ENCODE data around the gene SHISAL2A. TPM values are rescaled to one million over a fixed set of nuclear protein-coding genes. Genes with fewer than 3 reads are reported as not detected.

SHISAL2A gene
- total and polyA plus RNA-seq, 10 of the 15 experiments (the other 5 are each of a cell fraction or from before 2014, with no cell fraction given): 0.18 to 0.67 (median 0.45) TPM

GRCh38 chr1:52667984-52668383, 35.0 kb downstream of the SHISAL2A start (continued):
- no peak for TF ChIP-seq RELA (IDR thresholded peaks at IDR 0.05; ENCODE audit: borderline replicate concordance, partially characterized antibody)

DNA sequence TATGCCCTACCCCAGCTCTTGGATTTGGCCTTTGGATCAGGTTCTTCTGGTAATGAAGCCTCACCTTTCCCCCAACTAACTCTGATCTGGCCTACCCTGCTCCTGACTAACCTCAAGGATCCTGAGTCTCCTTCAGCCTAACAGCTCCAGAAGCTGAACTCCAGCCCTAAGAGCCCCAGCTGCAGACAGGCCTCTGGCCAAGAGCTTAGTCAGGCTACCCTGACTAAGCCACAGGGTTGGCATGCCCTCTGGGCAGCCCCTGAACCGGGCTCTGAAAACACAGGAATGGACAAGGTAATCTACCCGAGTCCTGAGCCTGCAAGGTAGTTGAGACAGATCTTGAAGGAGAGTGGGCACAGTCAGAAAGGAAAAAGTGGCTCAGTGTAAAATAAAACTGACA, 35.7 kb downstream of the SHISAL2A start:
- Histone ChIP-seq H3K79me2 (ENCODE audit: control insufficient read depth, insufficient read depth, low read length) (no peaks in the 10 kb centered on the region), H4K20me1 (ENCODE audit: control insufficient read depth, insufficient read depth) (no peaks in the 10 kb centered on the region), H3K36me3 (ENCODE audit: control insufficient read depth in 2 of 2, insufficient read depth in 2 of 2, low read length in 1 of 2) (no peaks in the 10 kb centered on the region), H3K4me3 (no peak overlapping the region), H3K9ac (ENCODE audit: control insufficient read depth, insufficient read depth, low read length) (no peak overlapping the region), H2AFZ (ENCODE audit: control insufficient read depth, low read depth, low read length) (no peak overlapping the region), H3K4me1 (ENCODE audit: control insufficient read depth, insufficient read depth, low read length) (no peaks in the 10 kb centered on the region), H3K27ac (ENCODE audit: control insufficient read depth, insufficient read depth) (no peak overlapping the region), H3K27me3 (replicated peaks in 1 of 2; ENCODE audit: control insufficient read depth in 2 of 2, insufficient read depth in 2 of 2, low read length in 1 of 2) (no peaks in the 10 kb centered on the region), H3K9me3 (replicated peaks; ENCODE audit: control insufficient read depth, insufficient read depth, low read length) (no peaks in the 10 kb centered on the region), H3K4me2 (ENCODE audit: control insufficient read depth, insufficient read depth) (no peak overlapping the region)
- no TSS peak for BruUV-seq (replicated peaks)
- in situ Hi-C loops (cut with MboI) (no loop called here), intact Hi-C loops (cut with micrococcal nuclease; ENCODE audit: unreplicated experiment) (no loop called here)
- no peak for FAIRE-seq
- POLR2A ChIA-PET: interaction anchor here (0.6 to 0.7 kb wide), 4 partner anchors 75 to 300 kb away, joined by 3 to 8 read pairs (median 4); no protein-coding TSS in a partner anchor
- no peak for ATAC-seq
- TF ChIP-seq, protein P1, sequence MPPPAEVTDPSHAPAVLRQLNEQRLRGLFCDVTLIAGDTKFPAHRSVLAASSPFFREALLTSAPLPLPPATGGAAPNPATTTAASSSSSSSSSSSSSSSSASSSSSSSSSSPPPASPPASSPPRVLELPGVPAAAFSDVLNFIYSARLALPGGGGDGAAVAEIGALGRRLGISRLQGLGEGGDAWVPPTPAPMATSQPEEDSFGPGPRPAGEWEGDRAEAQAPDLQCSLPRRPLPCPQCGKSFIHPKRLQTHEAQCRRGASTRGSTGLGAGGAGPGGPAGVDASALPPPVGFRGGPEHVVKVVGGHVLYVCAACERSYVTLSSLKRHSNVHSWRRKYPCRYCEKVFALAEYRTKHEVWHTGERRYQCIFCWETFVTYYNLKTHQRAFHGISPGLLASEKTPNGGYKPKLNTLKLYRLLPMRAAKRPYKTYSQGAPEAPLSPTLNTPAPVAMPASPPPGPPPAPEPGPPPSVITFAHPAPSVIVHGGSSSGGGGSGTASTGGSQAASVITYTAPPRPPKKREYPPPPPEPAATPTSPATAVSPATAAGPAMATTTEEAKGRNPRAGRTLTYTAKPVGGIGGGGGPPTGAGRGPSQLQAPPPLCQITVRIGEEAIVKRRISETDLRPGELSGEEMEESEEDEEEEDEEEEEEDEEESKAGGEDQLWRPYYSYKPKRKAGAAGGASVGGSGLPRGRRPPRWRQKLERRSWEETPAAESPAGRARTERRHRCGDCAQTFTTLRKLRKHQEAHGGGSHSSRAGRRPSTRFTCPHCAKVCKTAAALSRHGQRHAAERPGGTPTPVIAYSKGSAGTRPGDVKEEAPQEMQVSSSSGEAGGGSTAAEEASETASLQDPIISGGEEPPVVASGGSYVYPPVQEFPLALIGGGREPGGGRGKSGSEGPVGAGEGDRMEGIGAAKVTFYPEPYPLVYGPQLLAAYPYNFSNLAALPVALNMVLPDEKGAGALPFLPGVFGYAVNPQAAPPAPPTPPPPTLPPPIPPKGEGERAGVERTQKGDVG (CRISPR knock-in tag; IDR thresholded peaks at IDR 0.05): no peak
- TF ChIP-seq STAT1 (conservative IDR thresholded peaks at IDR 0.05) (no peak), BRCA1 (IDR thresholded peaks at IDR 0.05; ENCODE audit: low read depth, low read length) (no peak), ZNF217 (IDR thresholded peaks at IDR 0.05) (no peak), NR2C1 (IDR thresholded peaks at IDR 0.05) (no peak), BCLAF1 (IDR thresholded peaks at IDR 0.05) (no peak), MXI1 (IDR thresholded peaks at IDR 0.05; ENCODE audit: low read depth, low read length) (no peak), DPF2 (IDR thresholded peaks at IDR 0.05) (no peak)
- TF ChIP-seq, protein P2, sequence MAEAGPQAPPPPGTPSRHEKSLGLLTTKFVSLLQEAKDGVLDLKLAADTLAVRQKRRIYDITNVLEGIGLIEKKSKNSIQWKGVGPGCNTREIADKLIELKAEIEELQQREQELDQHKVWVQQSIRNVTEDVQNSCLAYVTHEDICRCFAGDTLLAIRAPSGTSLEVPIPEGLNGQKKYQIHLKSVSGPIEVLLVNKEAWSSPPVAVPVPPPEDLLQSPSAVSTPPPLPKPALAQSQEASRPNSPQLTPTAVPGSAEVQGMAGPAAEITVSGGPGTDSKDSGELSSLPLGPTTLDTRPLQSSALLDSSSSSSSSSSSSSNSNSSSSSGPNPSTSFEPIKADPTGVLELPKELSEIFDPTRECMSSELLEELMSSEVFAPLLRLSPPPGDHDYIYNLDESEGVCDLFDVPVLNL (IDR thresholded peaks at IDR 0.05; ENCODE audit: low read depth, low read length): no peak
- TF ChIP-seq, protein P3, sequence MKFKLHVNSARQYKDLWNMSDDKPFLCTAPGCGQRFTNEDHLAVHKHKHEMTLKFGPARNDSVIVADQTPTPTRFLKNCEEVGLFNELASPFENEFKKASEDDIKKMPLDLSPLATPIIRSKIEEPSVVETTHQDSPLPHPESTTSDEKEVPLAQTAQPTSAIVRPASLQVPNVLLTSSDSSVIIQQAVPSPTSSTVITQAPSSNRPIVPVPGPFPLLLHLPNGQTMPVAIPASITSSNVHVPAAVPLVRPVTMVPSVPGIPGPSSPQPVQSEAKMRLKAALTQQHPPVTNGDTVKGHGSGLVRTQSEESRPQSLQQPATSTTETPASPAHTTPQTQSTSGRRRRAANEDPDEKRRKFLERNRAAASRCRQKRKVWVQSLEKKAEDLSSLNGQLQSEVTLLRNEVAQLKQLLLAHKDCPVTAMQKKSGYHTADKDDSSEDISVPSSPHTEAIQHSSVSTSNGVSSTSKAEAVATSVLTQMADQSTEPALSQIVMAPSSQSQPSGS (IDR thresholded peaks at IDR 0.05; ENCODE audit: low read length): no peak
- CTCF ChIA-PET: interaction anchor here (0.6 to 1.9 kb wide), 4 partner anchors 9 to 173 kb away, joined by 3 to 6 read pairs (median 4); no protein-coding TSS in a partner anchor
- SMC1A ChIA-PET (ENCODE audit: uncharacterized antibody, unreplicated experiment): interaction anchor here (1.0 to 4.3 kb wide), 6 partner anchors 37 to 264 kb away, joined by 3 to 24 read pairs (median 3); partner anchors contain the start of genes ORC1 and PRPF38A
- RAD21 ChIA-PET (ENCODE audit: unreplicated experiment): no interaction called here
- DNase-seq (ENCODE audit: low read depth, low spot score): no peak
- WGBS (ENCODE audit: insufficient coverage, insufficient replicate concordance, low lambda C conversion rate, missing lambda C conversion rate): 39% methylated on average over 2 of the region's 2 CpGs
